IPS-NIHi7 (cell line): ENCODE data around the gene CTIF.

Experiments
- DNase-seq: peaks from one replicate; pipeline ENCODE4 v3.0.0; 2012; ENCODE audit warnings: mixed read lengths; ENCODE audit errors: extremely low spot score

CTIF gene

DNA sequence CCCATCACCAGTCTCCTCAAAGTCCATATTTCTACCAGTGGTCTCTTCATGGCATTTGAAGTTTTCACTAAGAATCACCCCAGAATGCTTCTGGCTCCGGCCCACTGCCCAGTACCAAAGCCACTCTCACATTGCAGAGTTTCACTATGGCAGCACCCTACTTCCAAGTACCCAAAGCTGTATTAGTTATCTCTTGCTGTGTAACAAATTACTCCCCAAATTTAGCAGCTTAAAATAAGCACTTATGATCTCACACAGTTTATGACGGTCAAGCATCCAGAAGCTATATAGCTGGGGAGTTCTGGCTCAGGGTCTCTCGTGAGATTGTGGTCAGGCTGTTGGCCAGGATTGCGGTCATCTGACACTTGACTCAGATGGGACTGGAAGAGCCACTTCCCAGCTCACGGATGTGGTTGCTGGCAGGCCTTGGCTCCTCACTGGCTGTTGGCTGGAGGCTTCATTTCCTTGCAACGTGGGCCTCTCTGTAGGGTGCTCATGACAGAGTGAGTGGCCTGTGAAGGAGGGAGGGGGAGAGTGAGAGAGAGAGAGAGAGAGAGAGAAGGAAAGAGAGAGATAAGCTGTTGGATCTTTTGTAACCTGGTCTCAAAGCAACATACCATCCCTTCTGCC, 189.5 kb downstream of the CTIF start:
- DNase-seq = no peak

DNA sequence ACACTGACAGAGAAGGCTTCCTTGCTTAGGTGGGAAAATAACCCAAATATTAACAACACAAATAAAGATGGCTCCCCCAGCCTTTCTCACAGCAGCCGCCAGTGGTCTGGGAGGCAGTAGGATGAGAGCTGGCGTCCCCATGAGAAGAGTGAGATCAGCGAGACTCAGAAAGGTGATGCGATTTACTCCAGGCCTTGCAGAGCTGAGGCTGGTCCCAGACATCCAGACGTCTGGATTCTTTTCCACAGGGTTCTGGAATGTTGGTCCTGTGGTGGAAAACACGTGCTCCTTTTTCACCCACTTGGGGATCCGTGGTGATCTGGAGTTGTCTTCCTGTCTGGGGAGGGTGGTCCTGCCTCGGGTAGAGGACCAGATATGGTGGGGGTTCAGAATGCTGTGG, 190.6 kb downstream of the CTIF start:
- DNase-seq = no peak

DNA sequence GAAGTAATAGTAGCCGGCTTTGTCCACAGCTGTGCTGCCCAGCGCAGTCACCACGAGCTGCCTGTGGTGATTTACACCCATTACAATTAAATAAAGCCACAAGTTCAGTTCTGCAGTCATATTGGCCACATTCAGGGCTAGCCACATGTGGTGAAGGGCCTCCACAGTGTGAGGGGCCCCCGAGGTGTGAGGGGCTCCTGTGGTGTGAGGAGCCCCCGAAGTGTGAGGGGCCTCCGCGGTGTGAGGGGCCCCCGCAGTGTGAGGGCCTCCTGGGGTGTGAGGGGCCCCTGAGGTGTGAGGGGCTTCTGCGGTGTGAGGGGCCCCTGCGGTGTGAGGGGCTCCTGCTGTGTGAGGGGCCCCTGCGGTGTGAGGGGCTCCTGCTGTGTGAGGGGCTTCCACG, 191.2 kb downstream of the CTIF start:
- no peak for DNase-seq

DNA sequence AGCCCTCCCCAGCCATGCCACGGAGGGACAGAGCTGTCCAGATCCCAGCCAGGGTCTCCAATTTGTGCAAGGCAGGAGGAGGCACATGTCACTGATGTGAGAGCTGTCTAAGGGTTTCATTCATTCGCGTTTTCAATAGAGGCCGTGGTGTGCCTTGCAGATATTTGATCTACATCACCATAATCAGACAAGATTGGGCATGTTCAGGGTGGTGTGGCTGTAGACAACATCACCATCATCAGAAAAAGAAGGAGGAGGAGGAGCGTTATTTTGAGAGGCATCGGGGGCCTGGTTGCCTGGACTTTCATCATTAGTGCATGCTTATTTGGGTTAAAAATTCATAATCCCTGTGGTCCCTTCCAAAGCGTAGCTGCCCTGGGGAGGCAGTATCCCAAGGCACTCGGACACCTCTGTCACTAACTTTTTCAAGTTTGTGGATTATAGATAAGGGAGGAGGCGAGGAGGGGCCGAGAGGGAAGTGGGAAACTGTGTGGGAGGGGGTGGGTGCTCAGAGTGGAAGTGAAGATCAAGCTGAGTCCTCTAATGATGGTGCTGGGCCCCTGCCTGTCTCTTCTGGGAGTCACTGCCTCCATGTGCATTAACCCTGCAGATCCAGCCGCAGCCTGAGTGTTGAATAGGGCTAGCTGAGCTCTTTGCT, 194.1 kb downstream of the CTIF start:
- DNase-seq = no peak

DNA sequence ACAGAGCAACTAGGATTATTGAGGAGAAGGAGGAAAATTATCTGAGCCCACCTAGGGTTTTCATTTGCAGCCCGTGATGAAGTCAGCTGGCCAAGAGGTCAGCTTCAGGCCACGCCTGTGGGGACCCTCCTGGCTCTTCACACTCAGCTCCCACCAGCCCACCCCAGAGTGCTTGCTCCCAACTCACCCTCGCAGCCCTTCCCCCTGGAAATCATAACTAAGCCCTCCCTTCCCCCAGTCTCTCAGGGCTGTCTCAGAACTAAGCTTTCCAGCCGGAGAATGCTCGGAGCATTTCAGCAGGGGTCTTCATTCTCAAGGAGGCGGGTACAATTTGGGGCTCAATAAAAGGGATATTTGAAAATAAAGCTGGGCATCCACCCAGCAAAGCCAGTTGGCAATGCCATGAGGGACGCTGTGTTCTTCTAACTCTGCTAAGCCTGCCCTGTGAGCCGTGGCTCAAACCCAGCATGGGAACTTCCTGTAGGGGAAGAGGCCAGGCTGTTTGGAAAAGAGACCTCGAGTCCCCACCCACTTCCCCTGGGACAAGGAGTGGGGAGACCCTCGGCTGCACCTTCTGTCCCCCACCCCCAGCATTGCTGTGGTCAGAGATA, 194.9 kb downstream of the CTIF start:
- DNase-seq = no peak

DNA sequence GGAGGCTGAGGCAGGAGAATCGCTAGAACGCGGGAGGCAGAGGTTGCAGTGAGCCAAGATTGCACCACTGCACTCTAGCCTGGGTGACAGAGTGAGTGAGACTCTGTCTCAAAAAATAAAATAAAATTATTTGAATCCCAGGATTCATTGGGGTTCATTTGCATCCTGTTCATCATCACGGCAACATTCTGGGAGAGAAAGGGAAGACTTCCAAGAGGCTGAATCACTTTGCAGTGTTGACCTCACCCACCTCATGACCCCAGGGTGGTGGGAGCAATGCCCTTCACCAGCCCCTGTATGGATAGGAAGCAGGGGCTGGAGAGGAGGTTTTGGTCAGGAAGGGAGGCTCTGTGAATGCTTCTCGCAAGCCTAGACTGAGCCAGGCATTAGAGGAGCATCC, 195.6 kb downstream of the CTIF start:
- no peak for DNase-seq

DNA sequence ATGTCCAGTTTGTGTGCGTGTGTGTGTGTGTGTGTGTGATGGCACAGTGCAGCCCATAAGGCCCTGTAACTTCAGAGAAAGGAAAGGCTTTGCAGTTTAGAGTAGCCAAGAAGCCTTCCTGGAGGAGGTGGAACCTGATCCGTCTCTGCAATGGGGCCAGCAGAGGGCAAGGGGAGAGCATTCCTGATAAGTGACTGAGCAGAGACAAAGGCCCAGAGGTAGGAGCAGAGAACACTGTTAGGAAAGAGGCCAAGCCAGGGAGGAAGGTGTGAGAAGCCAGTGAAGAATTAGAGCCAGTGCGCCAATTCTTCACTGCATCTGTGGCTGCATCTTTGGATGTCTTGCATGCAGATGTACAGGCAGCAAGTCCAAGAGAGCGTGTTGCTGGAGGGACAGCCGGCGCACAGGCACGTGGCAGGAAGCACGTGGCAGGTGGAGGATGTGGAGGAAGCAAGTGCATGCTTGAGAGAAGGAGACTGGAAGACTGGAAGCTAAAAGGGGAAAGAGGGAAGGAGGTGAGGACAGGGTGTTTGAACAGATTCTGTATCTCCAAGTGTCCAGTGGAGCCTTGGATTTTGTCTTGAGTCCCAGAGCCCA, 196.3 kb downstream of the CTIF start:
- peak; percentile 69 for DNase-seq

DNA sequence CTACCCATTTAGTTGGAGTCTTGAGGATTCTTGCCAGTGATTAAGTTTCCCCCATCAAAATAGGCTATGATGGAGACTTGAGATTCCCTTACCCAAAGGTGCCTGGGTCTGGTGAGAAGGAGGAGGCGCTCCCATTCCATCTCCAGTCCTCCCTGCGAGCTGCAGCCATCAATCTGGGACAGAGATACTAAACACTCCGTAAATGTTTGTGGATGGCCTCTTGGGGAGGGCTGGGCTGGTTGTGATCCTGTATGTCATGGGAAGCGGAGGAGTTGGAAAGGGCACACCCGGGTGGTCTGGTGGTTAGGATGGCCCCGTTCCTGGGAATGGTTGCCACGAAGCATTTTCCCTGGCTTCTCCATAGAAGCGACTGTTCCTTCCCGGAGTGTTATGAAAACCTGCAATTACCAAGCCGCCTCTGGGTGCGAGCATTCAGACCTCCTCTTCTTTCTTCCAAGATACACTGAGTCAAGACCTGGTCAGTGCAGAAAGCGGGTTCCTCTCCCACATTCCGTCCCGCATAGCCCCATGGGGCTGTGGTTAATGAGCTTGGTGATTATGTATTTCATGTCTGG, 196.9 kb downstream of the CTIF start:
- DNase-seq = no peak

DNA sequence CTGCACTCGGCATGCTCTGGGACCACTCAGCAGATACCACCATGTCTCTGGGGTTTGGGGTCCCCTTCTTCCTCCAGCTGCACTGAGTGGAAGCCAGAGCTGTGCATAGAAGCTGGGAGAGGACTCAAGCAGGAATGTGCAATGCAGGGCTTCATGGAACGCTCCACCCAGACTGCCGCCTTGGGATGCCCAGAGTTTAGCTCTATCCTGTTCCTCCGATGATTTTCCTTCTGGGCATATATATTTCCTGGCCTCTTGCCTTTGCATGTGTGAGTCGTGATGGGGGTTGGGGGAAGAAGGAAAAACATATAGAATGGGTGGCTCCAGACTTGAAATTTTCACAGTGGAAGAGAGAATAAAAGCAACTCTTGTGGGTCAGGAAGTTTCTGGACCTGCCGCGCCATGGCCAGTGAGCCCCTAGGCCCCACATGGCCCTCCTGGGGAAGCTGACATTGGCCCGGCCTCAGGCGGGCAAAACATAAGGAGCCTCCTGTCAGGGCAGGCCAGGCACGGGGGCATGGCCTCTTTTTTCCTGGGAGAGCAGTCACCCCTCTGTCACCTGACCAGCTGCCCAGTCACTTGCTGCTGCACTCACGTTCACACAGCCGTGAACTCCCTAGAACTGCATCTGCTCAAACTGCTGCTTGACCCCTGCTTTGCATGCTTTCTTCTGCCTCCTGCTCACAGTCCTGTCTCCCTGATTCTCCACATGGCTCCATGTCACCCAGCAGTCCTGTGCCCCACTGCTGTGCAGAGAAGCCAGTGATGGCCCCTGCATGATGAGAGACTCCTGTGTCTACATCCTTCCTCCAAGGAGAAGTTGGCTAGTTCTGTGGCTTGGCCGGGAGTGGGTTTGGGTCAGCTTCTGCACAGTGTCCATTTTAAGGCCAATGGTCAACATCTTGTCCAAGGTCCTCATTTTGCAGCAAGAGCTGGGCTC, 197.8 kb downstream of the CTIF start:
- no peak for DNase-seq

DNA sequence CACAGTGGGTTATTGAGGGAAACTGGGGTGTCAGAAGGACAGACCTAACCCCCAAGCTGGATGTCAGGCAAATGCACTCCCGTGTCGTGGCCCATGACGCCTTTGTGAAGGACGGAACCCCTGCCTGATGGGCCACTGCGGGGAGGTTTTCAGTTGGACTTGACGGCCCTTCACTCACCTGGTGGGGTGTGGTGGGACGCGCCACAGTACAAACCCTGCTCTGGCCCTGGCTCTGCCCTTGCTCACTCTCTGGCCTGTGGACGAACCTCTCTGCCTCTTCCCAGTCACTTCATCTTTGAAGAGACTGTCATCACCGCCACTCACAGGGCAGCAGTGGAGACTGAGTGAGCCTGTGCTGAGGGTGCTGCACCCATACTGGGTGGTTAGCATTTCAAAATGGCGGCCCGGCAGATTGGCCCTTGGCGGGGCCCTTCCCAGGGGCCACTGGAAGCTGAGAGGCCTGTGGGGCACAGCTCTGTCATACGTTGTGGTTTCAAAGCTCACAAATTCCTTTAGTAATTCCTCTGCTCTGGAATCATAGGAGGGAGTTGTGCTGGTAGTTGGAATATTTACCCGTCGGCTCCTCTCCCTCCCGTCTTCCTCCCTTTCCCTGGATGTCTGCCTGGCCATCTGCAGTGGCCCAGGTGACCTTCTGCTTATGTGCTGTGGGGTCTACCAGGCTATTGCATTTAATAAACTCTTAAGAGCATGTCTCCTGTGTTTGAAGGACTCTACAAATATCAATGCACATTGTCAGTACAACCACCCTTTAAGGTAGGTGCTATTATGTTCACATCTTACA, 200.6 kb downstream of the CTIF start:
- no peak for DNase-seq

DNA sequence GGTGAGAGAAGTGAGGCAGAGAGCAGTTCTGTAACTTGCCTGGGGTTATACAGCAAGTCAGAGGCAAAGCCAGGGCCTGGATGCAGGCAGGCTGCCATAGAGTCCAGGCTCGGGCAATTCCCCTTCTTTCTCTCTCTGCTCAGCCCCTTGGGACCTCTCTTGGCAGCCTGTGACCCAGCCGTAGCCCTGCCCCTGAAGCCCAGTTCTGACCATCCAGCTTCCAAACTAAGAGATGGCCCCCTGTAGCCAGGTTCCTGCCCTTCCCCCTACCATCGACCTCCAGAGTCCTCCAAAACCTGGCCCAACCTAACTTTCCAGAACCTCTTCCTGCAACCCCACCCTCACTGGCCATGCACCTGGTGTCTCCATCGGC, 201.2 kb downstream of the CTIF start:
- DNase-seq = no peak

DNA sequence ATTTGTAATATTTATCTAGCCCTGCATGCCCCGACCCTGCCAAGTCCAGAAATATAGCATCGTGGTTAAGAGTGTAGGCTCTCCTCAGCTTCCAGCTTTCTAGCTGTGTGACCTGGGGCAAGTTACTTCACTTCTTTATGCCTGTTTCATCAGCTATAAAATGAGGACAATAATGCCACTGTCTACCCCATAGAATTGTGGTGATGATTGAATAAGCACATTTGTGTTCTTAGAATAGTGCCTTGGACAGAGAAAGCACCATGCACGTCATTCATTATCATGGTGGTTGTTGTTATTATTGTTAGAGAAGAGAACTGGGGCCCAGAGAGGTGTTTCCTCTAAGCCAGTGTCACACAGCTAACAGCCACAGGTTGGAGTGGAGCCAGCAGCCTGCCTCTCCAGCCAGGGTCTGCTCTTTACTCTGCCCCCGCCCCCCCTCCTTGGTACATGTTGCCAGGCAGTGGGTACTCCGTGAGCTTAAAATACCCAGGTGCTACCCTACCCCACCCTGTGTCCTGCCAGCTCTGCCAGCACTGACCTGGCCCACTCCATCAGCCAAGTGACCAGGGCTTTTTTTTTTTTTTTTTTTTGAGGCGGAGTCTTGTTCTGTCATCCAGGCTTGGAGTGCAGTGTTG, 202.1 kb downstream of the CTIF start:
- DNase-seq = no peak

DNA sequence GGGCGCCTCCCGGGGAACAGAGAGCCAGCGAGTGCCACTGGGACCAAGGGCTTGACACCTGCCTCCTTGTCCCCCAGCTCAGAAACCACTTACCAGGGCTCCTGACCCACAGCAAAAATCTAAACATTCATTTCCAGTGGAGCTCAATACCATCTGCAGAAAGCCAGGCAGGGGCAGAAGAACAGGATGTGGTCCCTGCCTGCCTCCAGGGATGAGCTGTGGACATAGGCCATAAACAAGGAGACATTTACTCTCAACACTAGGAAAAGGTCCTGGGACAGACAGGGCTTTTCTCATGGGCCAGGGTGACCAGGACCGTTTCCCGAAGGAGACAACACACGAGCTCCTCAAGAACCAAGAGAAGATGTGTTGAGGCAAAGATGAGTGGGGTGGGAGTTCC, 203.0 kb downstream of the CTIF start:
- DNase-seq = no peak

DNA sequence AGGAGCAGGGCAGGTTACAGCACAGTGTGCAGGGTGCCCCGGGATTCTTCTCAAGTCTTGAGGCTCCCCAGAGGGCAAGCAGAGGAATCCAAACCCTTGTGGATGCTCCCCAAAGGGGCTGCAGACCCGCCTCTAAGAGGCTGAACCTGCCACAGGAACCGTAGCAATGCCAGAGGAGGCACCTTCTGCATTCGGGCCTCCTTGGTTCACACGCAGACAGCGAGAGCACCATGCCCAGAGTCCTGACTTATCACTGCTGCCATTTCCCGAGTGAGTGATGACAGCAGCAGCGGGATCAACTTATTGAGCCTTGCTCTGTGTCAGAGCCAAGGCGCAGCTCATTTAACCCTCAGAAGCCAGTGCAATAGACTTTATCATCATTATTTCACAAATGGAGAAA, 203.5 kb downstream of the CTIF start:
- DNase-seq = no peak

DNA sequence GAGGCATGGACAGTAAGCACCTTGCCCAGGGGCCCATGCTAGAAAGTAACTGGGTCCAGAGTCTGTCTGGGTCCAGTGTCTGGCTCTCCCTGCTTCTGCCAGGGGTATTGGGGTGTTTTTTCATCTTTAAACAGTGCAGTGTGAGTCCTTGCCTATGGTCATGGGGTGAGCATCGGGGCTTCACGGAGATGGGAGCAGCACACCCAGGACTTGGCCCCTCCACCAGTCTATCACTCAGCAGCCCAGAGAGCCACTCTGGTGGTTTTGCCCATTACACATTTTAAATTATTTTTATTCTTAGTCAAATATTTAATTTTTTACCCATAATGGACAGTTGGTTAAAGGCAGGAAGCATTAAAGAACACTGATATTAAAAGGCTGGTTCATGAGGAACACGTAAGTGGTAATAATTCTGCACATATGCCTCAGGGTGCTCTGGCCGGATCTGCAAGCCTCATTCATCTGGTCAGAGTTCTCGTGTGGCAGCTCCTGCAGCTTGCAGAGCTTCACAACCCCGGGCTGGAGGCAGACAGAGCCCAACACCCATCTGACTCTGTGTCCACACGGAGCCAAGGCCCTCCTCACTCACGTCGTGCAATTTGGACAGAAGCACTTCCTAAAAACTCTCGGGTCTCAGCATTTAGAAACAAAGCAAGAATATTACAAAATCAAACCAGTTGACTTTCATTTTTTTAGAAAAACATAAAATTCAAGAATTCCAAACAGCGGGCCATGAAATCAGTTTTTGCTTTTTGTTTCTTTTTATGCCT, 204.1 kb downstream of the CTIF start:
- DNase-seq = no peak

DNA sequence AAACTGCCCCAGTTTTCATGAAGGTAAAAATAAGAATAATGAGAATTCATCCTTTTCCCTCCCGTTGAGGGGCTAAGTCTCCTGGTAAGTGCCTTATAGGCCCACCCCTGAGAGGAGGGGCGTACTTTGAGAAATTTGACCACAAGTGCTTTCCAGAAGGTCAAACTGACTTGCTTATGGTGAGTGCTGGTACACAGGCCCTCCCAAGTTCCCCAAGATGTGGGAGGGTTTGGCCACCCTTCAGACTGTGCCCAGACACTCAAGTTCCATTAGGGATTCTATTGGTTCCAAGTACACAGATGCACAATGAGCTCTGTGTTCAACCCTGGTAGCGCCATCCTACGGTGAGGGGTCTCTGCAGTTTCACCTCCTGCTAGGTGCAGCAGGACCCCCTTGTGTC, 205.1 kb downstream of the CTIF start:
- DNase-seq = no peak

DNA sequence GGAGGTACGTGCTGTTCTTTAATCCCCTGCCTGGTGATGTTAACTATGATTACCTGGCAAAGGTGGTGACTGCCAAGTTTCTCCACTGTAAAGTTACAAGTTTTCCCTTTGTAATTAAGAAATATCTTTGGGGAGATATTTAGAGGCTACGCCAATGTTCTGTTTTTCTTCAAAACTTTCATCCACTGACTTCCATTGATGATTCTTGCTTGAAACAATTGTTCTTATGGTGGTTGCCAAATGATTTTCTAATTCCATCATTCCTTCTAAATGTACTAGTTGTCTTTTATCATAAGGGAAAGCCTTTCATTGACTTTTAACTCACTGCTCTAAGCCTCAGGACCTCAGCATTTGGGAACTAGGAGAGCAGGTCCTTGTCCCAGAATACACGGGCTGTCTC, 206.5 kb downstream of the CTIF start:
- DNase-seq = no peak

DNA sequence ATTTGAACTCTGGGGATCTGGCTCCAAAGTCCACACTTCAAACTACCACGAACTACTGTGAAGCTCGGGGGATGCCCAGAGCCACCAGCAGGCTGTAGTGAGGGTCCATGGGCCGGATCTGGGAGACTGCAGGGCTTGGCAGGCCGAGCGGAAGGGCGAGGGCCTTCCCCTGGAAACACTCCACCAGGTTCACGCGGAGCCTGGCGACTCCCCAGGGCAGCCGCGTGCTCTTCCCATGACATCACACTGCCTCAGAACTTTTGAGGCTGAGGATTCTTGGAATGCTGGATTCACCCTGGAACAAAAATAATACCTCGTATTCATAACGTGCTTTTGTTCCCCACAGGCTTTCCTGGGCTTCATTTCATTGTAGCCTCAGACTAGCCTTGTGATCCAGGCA, 210.9 kb downstream of the CTIF start:
- no peak for DNase-seq

DNA sequence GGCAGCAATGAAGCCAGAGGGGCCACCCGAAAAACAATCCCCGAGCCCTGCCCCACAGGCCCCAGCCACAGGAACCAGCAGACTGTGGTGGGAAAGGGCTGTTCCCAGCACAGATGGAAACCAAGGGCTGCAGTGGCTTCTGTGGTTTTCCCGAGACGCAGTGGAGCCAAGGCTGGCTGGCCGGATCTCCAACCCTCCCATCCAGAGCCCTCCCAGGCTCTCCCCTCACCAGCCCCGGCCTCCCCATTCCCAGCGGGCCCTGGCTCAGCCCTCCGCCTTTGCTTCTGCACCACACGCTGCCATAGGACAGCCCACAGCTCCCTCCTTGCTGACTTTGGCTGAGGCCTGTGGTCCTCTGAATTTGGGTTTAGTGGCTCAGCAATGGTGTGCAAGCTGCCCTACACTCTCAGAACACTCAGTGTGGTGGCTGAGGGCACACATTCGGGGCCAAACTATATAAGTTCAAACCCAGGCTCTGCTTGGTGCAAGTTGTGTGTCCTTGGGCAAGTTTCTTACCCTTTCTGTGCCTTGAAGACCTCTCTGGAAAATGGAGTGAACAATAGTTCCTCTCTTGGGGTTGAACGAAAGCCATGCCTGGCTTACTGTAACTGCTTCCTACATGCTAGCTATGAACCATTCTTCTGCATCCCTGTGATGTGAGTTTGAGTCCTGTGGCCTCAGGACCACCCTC, 211.8 kb downstream of the CTIF start:
- no peak for DNase-seq
